Prostate gland (tissue), 2 donors: ENCODE measurements around the gene MDGA2.

Experiments used
- POLR2AphosphoS5 ChIP-seq: sonication (generic); formaldehyde crosslinking; IDR thresholded peaks from one replicate; pipeline ENCODE4 v1.6.1; 2017; ENCODE audit warnings: antibody characterized with exemption
- TF ChIP-seq, protein P1 (sequence below), 4 experiments: fragments of 200-600 bp in 2 of 4; fragments of 450-650 bp in 2 of 4; sonication (generic) in 2 of 4; IDR thresholded peaks; 1 replicate in 3 of 4; 2 replicates in 1 of 4; pipeline ENCODE4 v1.5.1; 2016 to 2019; ENCODE audit warnings: antibody characterized with exemption in 4 of 4, mild to moderate bottlenecking in 2 of 4, moderate library complexity in 2 of 4

DNA sequence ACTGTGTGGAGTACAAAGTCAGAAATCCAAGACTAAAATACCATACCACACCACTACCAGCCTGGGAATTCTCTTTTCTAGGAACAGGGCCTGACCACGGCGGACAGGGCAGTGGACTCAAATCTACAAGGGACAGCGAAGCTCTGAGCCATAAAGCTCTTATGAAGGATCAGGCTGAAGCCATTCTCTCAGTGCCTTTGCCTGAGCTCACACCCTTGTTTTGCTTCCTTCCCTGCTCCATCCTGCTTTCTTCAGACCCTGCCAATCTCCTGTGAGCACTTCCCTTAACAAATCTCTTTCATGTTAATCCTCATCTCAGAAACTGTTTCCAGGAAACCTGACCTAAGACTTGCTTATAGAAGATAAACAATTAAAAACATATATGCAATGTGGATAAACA is 398.5 kb downstream of the MDGA2 start:
- TF ChIP-seq, protein P1, sequence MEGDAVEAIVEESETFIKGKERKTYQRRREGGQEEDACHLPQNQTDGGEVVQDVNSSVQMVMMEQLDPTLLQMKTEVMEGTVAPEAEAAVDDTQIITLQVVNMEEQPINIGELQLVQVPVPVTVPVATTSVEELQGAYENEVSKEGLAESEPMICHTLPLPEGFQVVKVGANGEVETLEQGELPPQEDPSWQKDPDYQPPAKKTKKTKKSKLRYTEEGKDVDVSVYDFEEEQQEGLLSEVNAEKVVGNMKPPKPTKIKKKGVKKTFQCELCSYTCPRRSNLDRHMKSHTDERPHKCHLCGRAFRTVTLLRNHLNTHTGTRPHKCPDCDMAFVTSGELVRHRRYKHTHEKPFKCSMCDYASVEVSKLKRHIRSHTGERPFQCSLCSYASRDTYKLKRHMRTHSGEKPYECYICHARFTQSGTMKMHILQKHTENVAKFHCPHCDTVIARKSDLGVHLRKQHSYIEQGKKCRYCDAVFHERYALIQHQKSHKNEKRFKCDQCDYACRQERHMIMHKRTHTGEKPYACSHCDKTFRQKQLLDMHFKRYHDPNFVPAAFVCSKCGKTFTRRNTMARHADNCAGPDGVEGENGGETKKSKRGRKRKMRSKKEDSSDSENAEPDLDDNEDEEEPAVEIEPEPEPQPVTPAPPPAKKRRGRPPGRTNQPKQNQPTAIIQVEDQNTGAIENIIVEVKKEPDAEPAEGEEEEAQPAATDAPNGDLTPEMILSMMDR (IDR thresholded peaks at IDR 0.05) = no peak
- TF ChIP-seq POLR2AphosphoS5 = no peak
